ENCODE results near the gene HOOK1.

The HOOK1 gene

DNA sequence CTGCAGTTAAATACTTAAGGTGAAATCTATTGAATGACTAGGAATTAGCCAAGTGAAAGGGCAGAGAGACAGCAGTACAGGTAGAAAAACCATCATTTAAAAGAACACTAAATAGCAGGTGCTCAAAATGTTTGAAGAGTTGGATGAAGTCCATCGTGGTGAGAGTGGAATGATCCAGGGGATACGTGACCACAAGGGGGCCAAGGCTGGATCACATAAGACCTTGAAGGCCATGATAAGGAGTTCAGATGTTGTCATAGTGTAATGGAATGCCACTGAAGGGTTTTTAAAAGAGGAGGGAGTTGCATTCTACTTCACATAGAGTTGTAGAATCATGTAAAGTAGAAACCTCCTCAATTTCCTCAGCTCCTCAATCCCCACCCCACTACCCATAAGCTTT lies 34.8 kb upstream of the HOOK1 start:
- no peak overlapping the region for H3K9ac ChIP-seq (ENCODE audit: low read depth, low read length)
- H3K27me3 ChIP-seq (ENCODE audit: control insufficient read depth, insufficient read depth, low read length), result no peaks in the 10 kb centered on the region
- H3K4me1 ChIP-seq (ENCODE audit: control insufficient read depth, insufficient read depth, low read length), result no peaks in the 10 kb centered on the region
- H3K36me3 ChIP-seq (ENCODE audit: control insufficient read depth, insufficient read depth, low read length), result no peaks in the 10 kb centered on the region
- H3K9me3 ChIP-seq (ENCODE audit: control insufficient read depth, insufficient read depth, low read length), result no peaks in the 10 kb centered on the region
- H3K27ac ChIP-seq (ENCODE audit: low read depth, low read length), result no peak overlapping the region
- no peak overlapping the region for H3K4me3 ChIP-seq (ENCODE audit: low read depth, low read length)

- H3K27me3 ChIP-seq (ENCODE audit: control insufficient read depth, insufficient read depth, low read length), result no peaks in the 10 kb centered on the region
Observed at GRCh38 chr1:59788825-59789224, 25.9 kb upstream of the HOOK1 start.

DNA sequence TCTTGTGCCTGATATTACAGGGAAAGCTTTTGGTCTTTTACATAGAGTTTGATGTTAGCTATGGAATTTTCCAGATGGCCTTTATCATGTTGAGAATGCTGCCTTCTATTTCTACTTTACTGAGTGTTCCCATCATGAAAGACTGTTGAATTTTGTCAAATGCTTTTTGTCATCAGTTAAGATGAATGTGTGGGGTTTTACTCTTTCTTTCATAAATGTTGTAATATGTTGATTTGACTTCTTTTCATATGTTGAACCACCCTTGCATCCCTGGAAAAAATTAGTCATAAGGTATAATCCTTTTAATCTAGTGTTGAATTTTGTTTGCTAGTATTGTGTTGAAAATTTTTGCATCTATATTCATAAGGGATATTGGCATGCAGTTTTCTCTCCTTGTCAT lies 16.1 kb upstream of the HOOK1 start:
- Histone ChIP-seq H3K36me3 (ENCODE audit: control insufficient read depth, insufficient read depth, low read length) (no peaks in the 10 kb centered on the region), H3K4me3 (ENCODE audit: low read depth, low read length) (no peak overlapping the region), H3K9me3 (ENCODE audit: control insufficient read depth, insufficient read depth, low read length) (no peaks in the 10 kb centered on the region), H3K27me3 (ENCODE audit: control insufficient read depth, insufficient read depth, low read length) (no peaks in the 10 kb centered on the region), H3K27ac (ENCODE audit: low read depth, low read length) (no peak overlapping the region), H3K4me1 (ENCODE audit: control insufficient read depth, insufficient read depth, low read length) (no peaks in the 10 kb centered on the region), H3K9ac (ENCODE audit: low read depth, low read length) (no peak overlapping the region)

More at GRCh38 chr1:59788825-59789224, 25.9 kb upstream of the HOOK1 start:
- Histone ChIP-seq H3K9ac (ENCODE audit: low read depth, low read length) (no peak overlapping the region), H3K27ac (ENCODE audit: low read depth, low read length) (no peak overlapping the region), H3K4me3 (ENCODE audit: low read depth, low read length) (no peak overlapping the region), H3K36me3 (ENCODE audit: control insufficient read depth, insufficient read depth, low read length) (no peaks in the 10 kb centered on the region), H3K9me3 (ENCODE audit: control insufficient read depth, insufficient read depth, low read length) (peaks cover 7% of the 10 kb centered on the region; the same call in 1 of the 2 replicates), H3K4me1 (ENCODE audit: control insufficient read depth, insufficient read depth, low read length) (no peaks in the 10 kb centered on the region)

GRCh38 chr1:59803458-59804038 lies 11.2 kb upstream of the HOOK1 start:
- H3K9ac ChIP-seq (ENCODE audit: low read depth, low read length), result no peak overlapping the region
- no peaks in the 10 kb centered on the region for H3K4me1 ChIP-seq (ENCODE audit: control insufficient read depth, insufficient read depth, low read length)
- no peaks in the 10 kb centered on the region for H3K9me3 ChIP-seq (ENCODE audit: control insufficient read depth, insufficient read depth, low read length)
- H3K36me3 ChIP-seq (ENCODE audit: control insufficient read depth, insufficient read depth, low read length), result no peaks in the 10 kb centered on the region
- H3K4me3 ChIP-seq (ENCODE audit: low read depth, low read length), result no peak overlapping the region
- no peaks in the 10 kb centered on the region for H3K27me3 ChIP-seq (ENCODE audit: control insufficient read depth, insufficient read depth, low read length)
- no peak overlapping the region for H3K27ac ChIP-seq (ENCODE audit: low read depth, low read length)

DNA sequence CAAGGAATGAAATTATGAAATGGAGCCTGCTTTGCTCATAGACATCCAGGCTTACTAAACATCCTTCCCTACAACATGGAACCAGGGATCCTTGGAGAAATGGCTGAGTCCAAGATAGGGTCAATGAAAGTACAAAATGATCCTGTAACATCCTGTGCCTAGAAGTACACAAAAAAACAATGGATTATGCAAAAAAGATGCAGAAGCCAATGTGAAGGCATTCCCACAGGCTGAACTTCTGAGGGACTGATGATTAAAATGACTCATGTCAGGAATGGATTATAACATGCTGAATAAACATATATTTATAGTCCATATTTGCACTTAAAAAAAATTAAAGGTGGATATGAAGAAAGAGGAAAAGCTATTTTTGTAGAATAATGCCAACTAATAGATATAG lies 10.4 kb upstream of the HOOK1 start:
- Histone ChIP-seq H3K4me1 (ENCODE audit: control insufficient read depth, insufficient read depth, low read length) (no peaks in the 10 kb centered on the region), H3K9ac (ENCODE audit: low read depth, low read length) (no peak overlapping the region), H3K36me3 (ENCODE audit: control insufficient read depth, insufficient read depth, low read length) (no peaks in the 10 kb centered on the region), H3K27me3 (ENCODE audit: control insufficient read depth, insufficient read depth, low read length) (no peaks in the 10 kb centered on the region), H3K27ac (ENCODE audit: low read depth, low read length) (no peak overlapping the region), H3K4me3 (ENCODE audit: low read depth, low read length) (no peak overlapping the region), H3K9me3 (ENCODE audit: control insufficient read depth, insufficient read depth, low read length) (no peaks in the 10 kb centered on the region)

GRCh38 chr1:59805554-59805953 lies 9.2 kb upstream of the HOOK1 start:
- H3K27ac ChIP-seq (ENCODE audit: low read depth, low read length), result no peak overlapping the region
- no peaks in the 10 kb centered on the region for H3K4me1 ChIP-seq (ENCODE audit: control insufficient read depth, insufficient read depth, low read length)
- H3K27me3 ChIP-seq (ENCODE audit: control insufficient read depth, insufficient read depth, low read length), result no peaks in the 10 kb centered on the region
- H3K4me3 ChIP-seq (ENCODE audit: low read depth, low read length), result no peak overlapping the region
- H3K9ac ChIP-seq (ENCODE audit: low read depth, low read length), result no peak overlapping the region
- H3K36me3 ChIP-seq (ENCODE audit: control insufficient read depth, insufficient read depth, low read length), result no peaks in the 10 kb centered on the region
- H3K9me3 ChIP-seq (ENCODE audit: control insufficient read depth, insufficient read depth, low read length), result no peaks in the 10 kb centered on the region

DNA sequence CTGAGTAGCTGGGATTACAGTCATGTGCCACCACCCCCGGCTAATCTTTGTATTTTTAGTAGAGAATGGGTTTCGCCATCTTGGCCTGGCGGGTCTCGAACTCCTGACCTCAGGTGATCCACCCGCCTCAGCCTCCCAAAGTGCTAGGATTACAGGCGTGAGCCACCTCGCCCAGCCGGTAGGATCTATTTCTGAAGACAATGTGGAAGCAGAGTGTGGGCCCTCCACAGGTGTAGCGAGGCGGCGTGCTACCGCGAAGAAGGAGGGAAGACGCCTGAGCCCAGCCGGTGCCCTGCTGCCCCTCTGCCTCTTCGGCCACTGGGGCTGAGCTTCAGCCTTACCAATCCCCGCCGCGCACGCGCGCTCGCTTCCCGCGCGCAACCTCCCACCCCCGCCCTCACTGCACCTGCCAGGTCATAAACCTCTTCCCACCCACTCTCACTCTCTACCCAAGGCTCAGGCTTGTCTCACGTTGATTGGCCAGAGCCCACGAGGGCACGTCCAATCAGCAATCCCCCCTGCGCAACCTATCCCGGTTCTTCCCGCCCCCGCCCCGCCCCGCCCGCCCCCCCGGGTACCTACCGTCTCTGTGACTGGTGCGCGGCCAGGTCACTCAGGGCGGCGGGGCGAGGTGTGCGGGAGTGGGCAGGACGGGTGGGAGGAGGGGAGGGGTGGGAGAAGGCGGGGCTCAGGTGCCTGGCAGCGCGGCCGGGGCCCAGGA lies 409 bp upstream of the HOOK1 start:
- Histone ChIP-seq H3K4me3 (ENCODE audit: low read depth, low read length) (peak overlapping the region; percentile 55; the same call in 1 of the 2 replicates), H3K27me3 (ENCODE audit: control insufficient read depth, insufficient read depth, low read length) (peaks cover 13% of the 10 kb centered on the region), H3K27ac (ENCODE audit: low read depth, low read length) (no peak overlapping the region), H3K9me3 (ENCODE audit: control insufficient read depth, insufficient read depth, low read length) (no peaks in the 10 kb centered on the region), H3K4me1 (ENCODE audit: control insufficient read depth, insufficient read depth, low read length) (peaks cover 7% of the 10 kb centered on the region; the same call in 1 of the 2 replicates), H3K9ac (ENCODE audit: low read depth, low read length) (peak overlapping the region; percentile 32; the same call in 1 of the 2 replicates), H3K36me3 (ENCODE audit: control insufficient read depth, insufficient read depth, low read length) (no peaks in the 10 kb centered on the region)

- no peaks in the 10 kb centered on the region for H3K36me3 ChIP-seq (ENCODE audit: control insufficient read depth, insufficient read depth, low read length)
- peaks cover 13% of the 10 kb centered on the region for H3K27me3 ChIP-seq (ENCODE audit: control insufficient read depth, insufficient read depth, low read length)
- peak overlapping the region; percentile 74 for H3K4me3 ChIP-seq (ENCODE audit: low read depth, low read length)
- H3K27ac ChIP-seq (ENCODE audit: low read depth, low read length), result no peak overlapping the region
- no peaks in the 10 kb centered on the region for H3K9me3 ChIP-seq (ENCODE audit: control insufficient read depth, insufficient read depth, low read length)
- H3K4me1 ChIP-seq (ENCODE audit: control insufficient read depth, insufficient read depth, low read length), result peaks cover 7% of the 10 kb centered on the region; the same call in 1 of the 2 replicates
- H3K9ac ChIP-seq (ENCODE audit: low read depth, low read length), result 0 out of 2 replicates have a peak overlapping the region, but pooled peaks have one; percentile 65
Observed at GRCh38 chr1:59815892-59816291, 1.1 kb downstream of the HOOK1 start.

- H3K27ac ChIP-seq (ENCODE audit: low read depth, low read length), result no peak overlapping the region
- H3K36me3 ChIP-seq (ENCODE audit: control insufficient read depth, insufficient read depth, low read length), result no peaks in the 10 kb centered on the region
- no peak overlapping the region for H3K9ac ChIP-seq (ENCODE audit: low read depth, low read length)
- peak overlapping the region; percentile 74 for H3K4me3 ChIP-seq (ENCODE audit: low read depth, low read length)
- H3K4me1 ChIP-seq (ENCODE audit: control insufficient read depth, insufficient read depth, low read length), result peaks cover 7% of the 10 kb centered on the region; the same call in 1 of the 2 replicates
- H3K27me3 ChIP-seq (ENCODE audit: control insufficient read depth, insufficient read depth, low read length), result peaks cover 13% of the 10 kb centered on the region
- H3K9me3 ChIP-seq (ENCODE audit: control insufficient read depth, insufficient read depth, low read length), result no peaks in the 10 kb centered on the region
Observed at GRCh38 chr1:59816318-59816878, 1.6 kb downstream of the HOOK1 start.

- Histone ChIP-seq H3K36me3 (ENCODE audit: control insufficient read depth, insufficient read depth, low read length) (no peaks in the 10 kb centered on the region), H3K4me1 (ENCODE audit: control insufficient read depth, insufficient read depth, low read length) (peaks cover 7% of the 10 kb centered on the region; the same call in 1 of the 2 replicates), H3K9ac (ENCODE audit: low read depth, low read length) (no peak overlapping the region), H3K27me3 (ENCODE audit: control insufficient read depth, insufficient read depth, low read length) (peaks cover 13% of the 10 kb centered on the region), H3K27ac (ENCODE audit: low read depth, low read length) (no peak overlapping the region), H3K9me3 (ENCODE audit: control insufficient read depth, insufficient read depth, low read length) (no peaks in the 10 kb centered on the region), H3K4me3 (ENCODE audit: low read depth, low read length) (no peak overlapping the region)
Observed at GRCh38 chr1:59819566-59820438, 5.1 kb downstream of the HOOK1 start.

All from HUES48 (cell line).